ENCODE data around the gene CELSR2. TPM values are rescaled to one million over a fixed set of nuclear protein-coding genes. Genes with fewer than 3 reads are reported as not detected.
A peak's percentile ranks its signal among the peaks of the same experiment; 100 is the strongest.

Gene CELSR2
- total RNA-seq, 4 donors from 2014 or later: 14.0 to 16.7 (median 16.3) TPM

GRCh38 chr1:109273570-109274288 is 24.4 kb downstream of the CELSR2 start:
- no peaks in the 10 kb centered on the region for H3K9me3 ChIP-seq
- H3K36me3 ChIP-seq: peaks cover 0 to 41% (median 0%) of the 10 kb centered on the region in 3 donors
- peaks cover 0 to 59% (median 32%) of the 10 kb centered on the region in 4 donors for H3K4me1 ChIP-seq
- TF ChIP-seq EP300 (IDR thresholded peaks at IDR 0.05) (no peak), POLR2A (IDR thresholded peaks at IDR 0.05) (no peak)
- TF ChIP-seq, protein P1, sequence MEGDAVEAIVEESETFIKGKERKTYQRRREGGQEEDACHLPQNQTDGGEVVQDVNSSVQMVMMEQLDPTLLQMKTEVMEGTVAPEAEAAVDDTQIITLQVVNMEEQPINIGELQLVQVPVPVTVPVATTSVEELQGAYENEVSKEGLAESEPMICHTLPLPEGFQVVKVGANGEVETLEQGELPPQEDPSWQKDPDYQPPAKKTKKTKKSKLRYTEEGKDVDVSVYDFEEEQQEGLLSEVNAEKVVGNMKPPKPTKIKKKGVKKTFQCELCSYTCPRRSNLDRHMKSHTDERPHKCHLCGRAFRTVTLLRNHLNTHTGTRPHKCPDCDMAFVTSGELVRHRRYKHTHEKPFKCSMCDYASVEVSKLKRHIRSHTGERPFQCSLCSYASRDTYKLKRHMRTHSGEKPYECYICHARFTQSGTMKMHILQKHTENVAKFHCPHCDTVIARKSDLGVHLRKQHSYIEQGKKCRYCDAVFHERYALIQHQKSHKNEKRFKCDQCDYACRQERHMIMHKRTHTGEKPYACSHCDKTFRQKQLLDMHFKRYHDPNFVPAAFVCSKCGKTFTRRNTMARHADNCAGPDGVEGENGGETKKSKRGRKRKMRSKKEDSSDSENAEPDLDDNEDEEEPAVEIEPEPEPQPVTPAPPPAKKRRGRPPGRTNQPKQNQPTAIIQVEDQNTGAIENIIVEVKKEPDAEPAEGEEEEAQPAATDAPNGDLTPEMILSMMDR (IDR thresholded peaks at IDR 0.05): no peak
- peak overlapping the region; percentile 35 to 92 (median 80) for H3K27ac ChIP-seq
- WGBS, 2 donors: 52% methylated on average over 19 to 27 of the region's 30 CpGs
- DNase-seq (ENCODE audit: low spot score in 2 of 2): no peak
- H3K27me3 ChIP-seq: no peaks in the 10 kb centered on the region
- H3K4me3 ChIP-seq: peak overlapping the region in 2 of 4 donors; percentile 19 to 44

GRCh38 chr1:109274533-109275476 is 25.5 kb downstream of the CELSR2 start:
- peaks cover 0 to 59% (median 32%) of the 10 kb centered on the region in 4 donors for H3K4me1 ChIP-seq
- H3K27me3 ChIP-seq: no peaks in the 10 kb centered on the region
- H3K4me3 ChIP-seq: peak overlapping the region in 3 of 4 donors; percentile 18 to 44 (median 19)
- DNase-seq (ENCODE audit: low spot score in 2 of 2): peak; percentile 51 to 86
- H3K27ac ChIP-seq: peak overlapping the region; percentile 35 to 92 (median 82)
- no peaks in the 10 kb centered on the region for H3K9me3 ChIP-seq
- peaks cover 0 to 37% (median 0%) of the 10 kb centered on the region in 3 donors for H3K36me3 ChIP-seq
- 32 to 43% methylated on average over 20 to 23 of the region's 24 CpGs for WGBS, 2 donors
- TF ChIP-seq, protein P1 (IDR thresholded peaks at IDR 0.05): no peak
- TF ChIP-seq EP300 (IDR thresholded peaks at IDR 0.05) (peak in 1 of 2 donors; percentile 85), POLR2A (IDR thresholded peaks at IDR 0.05) (peak in 1 of 2 donors; percentile 45)

GRCh38 chr1:109275706-109276345 is 26.5 kb downstream of the CELSR2 start:
- DNase-seq (ENCODE audit: low spot score in 2 of 2): no peak
- WGBS, 2 donors: 34 to 38% methylated on average over 9 of the region's 9 CpGs
- Histone ChIP-seq H3K9me3 (no peaks in the 10 kb centered on the region), H3K27ac (peak overlapping the region; percentile 35 to 92 (median 82)), H3K4me3 (peak overlapping the region in 1 of 4 donors; percentile 44), H3K4me1 (peaks cover 0 to 67% (median 32%) of the 10 kb centered on the region in 4 donors), H3K36me3 (peaks cover 0 to 28% (median 0%) of the 10 kb centered on the region in 3 donors), H3K27me3 (no peaks in the 10 kb centered on the region)
- TF ChIP-seq EP300 (IDR thresholded peaks at IDR 0.05) (no peak), POLR2A (IDR thresholded peaks at IDR 0.05) (no peak)
- TF ChIP-seq, protein P1 (IDR thresholded peaks at IDR 0.05): no peak

DNA sequence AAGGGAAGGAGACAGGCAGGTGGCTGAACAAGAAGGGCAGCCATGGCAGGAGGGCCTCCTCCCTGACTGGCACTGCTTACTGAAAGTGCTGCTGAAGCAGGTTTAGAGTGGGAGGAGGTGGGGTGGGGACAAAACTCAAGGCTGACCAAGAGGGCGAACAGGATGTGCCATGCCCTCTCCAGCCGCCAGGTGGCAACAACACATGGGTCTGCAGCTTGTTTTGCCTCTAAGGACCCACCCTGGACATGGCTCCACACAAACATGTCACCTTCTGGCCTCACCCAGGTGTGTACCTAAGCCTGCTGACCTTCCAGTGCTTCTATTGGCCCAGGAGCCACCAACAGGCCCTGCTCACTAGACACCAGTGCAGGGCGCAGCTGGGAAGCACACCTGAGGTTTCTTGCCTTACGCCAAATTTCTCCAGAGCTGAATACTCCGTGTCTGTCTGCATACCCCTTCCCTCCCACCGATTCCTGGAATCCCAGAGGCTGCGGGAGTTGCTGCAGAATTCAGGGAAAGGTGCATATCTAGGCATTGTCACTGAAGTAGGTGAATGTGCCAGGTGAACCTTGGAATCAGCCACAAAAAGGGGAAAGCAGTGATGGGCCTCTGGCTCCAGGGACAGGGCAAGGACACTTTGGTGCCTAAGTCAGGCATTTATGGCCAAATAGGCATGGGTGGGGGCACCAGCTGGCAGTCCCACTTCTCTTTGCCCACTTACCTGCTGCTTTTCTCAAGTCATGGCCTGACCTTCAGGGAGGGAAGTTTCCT is 28.3 kb downstream of the CELSR2 start:
- 60 to 67% methylated on average over 7 of the region's 7 CpGs for WGBS, 2 donors
- peaks cover 0 to 14% (median 0%) of the 10 kb centered on the region in 3 donors for H3K36me3 ChIP-seq
- peak; percentile 66 to 78 for DNase-seq (ENCODE audit: low spot score in 2 of 2)
- no peaks in the 10 kb centered on the region for H3K27me3 ChIP-seq
- TF ChIP-seq, protein P1 (IDR thresholded peaks at IDR 0.05): peak; percentile 86 to 95 (median 93)
- TF ChIP-seq POLR2A (IDR thresholded peaks at IDR 0.05) (peak in 1 of 2 donors; percentile 42), EP300 (IDR thresholded peaks at IDR 0.05) (peak in 1 of 2 donors; percentile 72)
- no peaks in the 10 kb centered on the region for H3K9me3 ChIP-seq
- peak overlapping the region; percentile 56 to 92 (median 82) for H3K27ac ChIP-seq
- H3K4me1 ChIP-seq: peaks cover 0 to 79% (median 37%) of the 10 kb centered on the region in 4 donors
- H3K4me3 ChIP-seq: no peak overlapping the region
